H1 (cell line): ENCODE data around the gene CTSL. TPM values are rescaled to one million over a fixed set of nuclear protein-coding genes. Genes with fewer than 3 reads are reported as not detected.

Experiments used
- CTCF ChIA-PET: fragments of 300-600 bp; sonication (Branson Sonifier 250); formaldehyde crosslinking; loops from one replicate; lab custom pipeline; 2021; ENCODE audit not compliant: partially characterized antibody; lab: Charles Lee
- POLR2A ChIA-PET: fragments of 300-600 bp; sonication (Branson Sonifier 250); formaldehyde crosslinking; loops from one replicate; lab custom pipeline; 2021; ENCODE audit warnings: inconsistent platforms; ENCODE audit not compliant: partially characterized antibody; lab: Charles Lee
- DNase-seq, 2 experiments: peaks; one replicate each; pipeline versions ENCODE4 v3.0.0 to v3.0.0-alpha.2; 2010 to 2022; ENCODE audit warnings: low spot score in 2 of 2, low read depth in 1 of 2, mixed read lengths in 1 of 2
- FAIRE-seq: peaks from 2 replicates; lab custom pipeline; 2011; peaks lifted over from hg19 to GRCh38; lab: Jason Lieb, UNC
- H2AFZ ChIP-seq: 2 replicates; pipeline ENCODE4 v1.8.1; 2012; ENCODE audit warnings: low read length, inconsistent platforms
- H2AK5ac ChIP-seq: 2 replicates; pipeline ENCODE4 v1.6.1; 2013; ENCODE audit warnings: low read depth, low read length
- H2BK120ac ChIP-seq: replicated peaks from 2 replicates; pipeline ENCODE3; 2013; ENCODE audit warnings: low read depth, low read length, inconsistent platforms
- H2BK12ac ChIP-seq: 2 replicates; pipeline ENCODE4 v1.6.1; 2013; ENCODE audit warnings: low read depth, low read length
- H2BK15ac ChIP-seq: 2 replicates; pipeline ENCODE4 v1.6.1; 2013; ENCODE audit warnings: low read length
- H2BK20ac ChIP-seq: 2 replicates; pipeline ENCODE4 v1.6.1; 2013; ENCODE audit warnings: low read length
- H2BK5ac ChIP-seq: 2 replicates; pipeline ENCODE4 v1.6.1; 2013; ENCODE audit warnings: low read depth, low read length
- H3K14ac ChIP-seq: 2 replicates; pipeline ENCODE4 v1.6.1; 2013; ENCODE audit warnings: inconsistent platforms; ENCODE audit not compliant: insufficient read length
- H3K18ac ChIP-seq: 2 replicates; pipeline ENCODE4 v1.6.1; 2013; ENCODE audit warnings: low read length; ENCODE audit errors: extremely low read depth
- H3K23ac ChIP-seq: 2 replicates; pipeline ENCODE4 v1.6.1; 2013; ENCODE audit warnings: inconsistent platforms; ENCODE audit not compliant: insufficient read length
- H3K23me2 ChIP-seq: 2 replicates; pipeline ENCODE4 v1.6.1; 2013; ENCODE audit warnings: low read depth, low read length
- H3K27ac ChIP-seq: 2 replicates; pipeline ENCODE4 v1.6.1; 2011; ENCODE audit warnings: low read depth, low read length, inconsistent platforms
- H3K27me3 ChIP-seq, 4 experiments: replicated peaks in 1 of 4; 1 replicate in 1 of 4; 2 replicates in 3 of 4; pipeline versions ENCODE4 v1.6.1 to v1.8.1; 2011 to 2013; ENCODE audit warnings: low read length in 3 of 4, mild to moderate bottlenecking in 3 of 4, inconsistent platforms in 2 of 4, mixed read lengths in 2 of 4, moderate library complexity in 1 of 4; ENCODE audit not compliant: control insufficient read depth in 3 of 4, insufficient read depth in 3 of 4; ENCODE audit errors: extremely low read depth in 1 of 4
- H3K36me3 ChIP-seq, 4 experiments: 2 replicates each; pipeline versions ENCODE4 v1.6.1 to v1.8.1; 2011 to 2013; ENCODE audit warnings: mild to moderate bottlenecking in 4 of 4, low read length in 3 of 4, moderate library complexity in 2 of 4, control low read depth in 1 of 4, inconsistent platforms in 1 of 4; ENCODE audit not compliant: insufficient read depth in 4 of 4, control insufficient read depth in 2 of 4
- H3K4ac ChIP-seq: replicated peaks from 2 replicates; pipeline ENCODE3; 2013; ENCODE audit warnings: low read length, low read depth, mixed read lengths, inconsistent platforms; ENCODE audit not compliant: insufficient read length
- H3K4me1 ChIP-seq, 4 experiments: replicated peaks in 1 of 4; 1 replicate in 1 of 4; 2 replicates in 3 of 4; pipeline versions ENCODE4 v1.6.1 to v1.8.1; 2011 to 2013; ENCODE audit warnings: low read length in 3 of 4, inconsistent platforms in 2 of 4, mixed read lengths in 1 of 4; ENCODE audit not compliant: insufficient read depth in 4 of 4, control insufficient read depth in 3 of 4
- H3K4me2 ChIP-seq, 2 experiments: 2 replicates each; pipeline versions ENCODE4 v1.6.1 to v1.8.1; 2011 to 2013; ENCODE audit warnings: low read depth in 2 of 2, low read length in 2 of 2, control low read depth in 1 of 2, inconsistent platforms in 1 of 2, mild to moderate bottlenecking in 1 of 2; ENCODE audit not compliant: insufficient read depth in 1 of 2
- H3K4me3 ChIP-seq, 4 experiments: fragments of 200-600, 300-600 bp in 1 of 4; sonication (generic), shearing (Covaris generic), sonication (Bioruptor Twin) in 1 of 4; 2 replicates each; pipeline versions ENCODE4 v1.5.1 to v1.8.1; 2011 to 2016; ENCODE audit warnings: low read length in 4 of 4, low read depth in 3 of 4, control low read depth in 2 of 4, inconsistent platforms in 2 of 4, mild to moderate bottlenecking in 2 of 4, mixed read lengths in 1 of 4, moderate library complexity in 1 of 4; ENCODE audit not compliant: insufficient read depth in 2 of 4; ENCODE audit errors: extremely low read depth in 1 of 4
- H3K56ac ChIP-seq: replicated peaks from 2 replicates; pipeline ENCODE3; 2013; ENCODE audit warnings: low read depth, mild to moderate bottlenecking, mixed read lengths, low read length, inconsistent platforms; ENCODE audit not compliant: insufficient read length
- H3K79me1 ChIP-seq: 2 replicates; pipeline ENCODE4 v1.6.1; 2013; ENCODE audit warnings: low read depth, low read length, control low read depth
- H3K79me2 ChIP-seq, 2 experiments: 2 replicates each; pipeline versions ENCODE4 v1.6.1 to v1.8.1; 2012 to 2013; ENCODE audit warnings: low read length in 2 of 2, mild to moderate bottlenecking in 2 of 2, inconsistent platforms in 1 of 2; ENCODE audit not compliant: insufficient read depth in 2 of 2, control insufficient read depth in 1 of 2
- H3K9ac ChIP-seq, 4 experiments: replicated peaks in 1 of 4; 1 replicate in 1 of 4; 2 replicates in 3 of 4; pipeline versions ENCODE4 v1.6.1 to v1.8.1; 2011 to 2013; ENCODE audit warnings: low read depth in 3 of 4, low read length in 3 of 4, control low read depth in 2 of 4, mild to moderate bottlenecking in 2 of 4, moderate library complexity in 2 of 4, inconsistent platforms in 1 of 4; ENCODE audit errors: extremely low read depth in 1 of 4
- H3K9me3 ChIP-seq, 2 experiments: 2 replicates each; pipeline versions ENCODE4 v1.6.1 to v1.8.1; 2012 to 2013; ENCODE audit warnings: mild to moderate bottlenecking in 2 of 2, moderate library complexity in 2 of 2, control low read depth in 1 of 2, inconsistent platforms in 1 of 2, low read depth in 1 of 2, low read length in 1 of 2, mixed read lengths in 1 of 2; ENCODE audit not compliant: insufficient read depth in 2 of 2
- H4K20me1 ChIP-seq, 2 experiments: replicated peaks in 1 of 2; 2 replicates each; pipeline versions ENCODE3 to v1.8.1; 2011 to 2013; ENCODE audit warnings: inconsistent platforms in 2 of 2, low read length in 2 of 2, mild to moderate bottlenecking in 1 of 2; ENCODE audit not compliant: insufficient read depth in 2 of 2, control insufficient read depth in 1 of 2
- H4K5ac ChIP-seq: 2 replicates; pipeline ENCODE4 v1.6.1; 2013; ENCODE audit warnings: low read length, low read depth, mixed read lengths, inconsistent platforms; ENCODE audit not compliant: insufficient read length
- H4K8ac ChIP-seq: 2 replicates; pipeline ENCODE4 v1.8.0; 2013; ENCODE audit warnings: mild to moderate bottlenecking, moderate library complexity, low read length, inconsistent platforms; ENCODE audit not compliant: insufficient read depth; ENCODE audit errors: extremely low read depth
- H4K91ac ChIP-seq: replicated peaks from 2 replicates; pipeline ENCODE3; 2013; ENCODE audit warnings: low read length, mixed read lengths, inconsistent platforms; ENCODE audit not compliant: insufficient read length
- BCL11A ChIP-seq, 2 experiments: IDR thresholded peaks; one replicate each; pipeline ENCODE4 v1.6.1; 2011; ENCODE audit warnings: low read depth in 2 of 2, low read length in 2 of 2, mild to moderate bottlenecking in 2 of 2
- CBX8 ChIP-seq: fragments of 300-800, 300-1000 bp; sonication (generic); IDR thresholded peaks from 2 replicates; pipeline ENCODE4 v1.7.1; 2016; ENCODE audit warnings: low read depth, low read length, borderline replicate concordance
- CHD2 ChIP-seq: IDR thresholded peaks from 2 replicates; pipeline ENCODE4 v1.6.1; 2012; ENCODE audit warnings: low read length, improper control_type of control experiment
- CREB1 ChIP-seq: IDR thresholded peaks from 2 replicates; pipeline ENCODE4 v1.6.1; 2012; ENCODE audit warnings: inconsistent platforms
- E2F6 ChIP-seq: IDR thresholded peaks from 2 replicates; pipeline ENCODE4 v1.6.1; 2012; ENCODE audit warnings: inconsistent platforms
- KDM4A ChIP-seq: IDR thresholded peaks from one replicate; pipeline ENCODE4 v1.7.1; 2012; ENCODE audit warnings: low read depth, mild to moderate bottlenecking, moderate library complexity, low read length, inconsistent platforms; ENCODE audit not compliant: severe bottlenecking
- MAX ChIP-seq: IDR thresholded peaks from 2 replicates; pipeline ENCODE4 v1.6.1; 2012; ENCODE audit warnings: inconsistent platforms
- POLR2A ChIP-seq, 2 experiments: IDR thresholded peaks; 1 replicate in 1 of 2; 2 replicates in 1 of 2; pipeline ENCODE4 v1.6.1; 2011; ENCODE audit warnings: low read depth in 2 of 2, low read length in 2 of 2, mild to moderate bottlenecking in 2 of 2; ENCODE audit errors: control extremely low read depth in 1 of 2
- WGBS, 2 experiments: shearing (Covaris generic) in 1 of 2; methylation state at CpG; one replicate each; pipeline versions ENCODE4 v1.1.6 to v1.1.7; 2013 to 2015; ENCODE audit warnings: low lambda C conversion rate in 2 of 2, mixed read lengths in 2 of 2, inconsistent platforms in 1 of 2, low coverage in 1 of 2, missing lambda C conversion rate in 1 of 2; ENCODE audit not compliant: insufficient replicate concordance in 2 of 2, insufficient coverage in 1 of 2, insufficient read length in 1 of 2; ENCODE audit errors: extremely low coverage in 1 of 2, missing lambda C conversion rate in 1 of 2; 5-methylcytosine and 5-hydroxymethylcytosine counted together
- polyA plus RNA-seq, 7 experiments: library from polyadenylated mRNA; depleted of rRNA in 3 of 7; stranded (reverse) in 5 of 7; unstranded in 2 of 7; fragments of >200 nt in 5 of 7; fragments of 200-250 nt in 2 of 7; gene quantifications; 1 replicate in 5 of 7; 2 replicates in 1 of 7; 4 replicates in 1 of 7; pipeline versions ENCODE4 v1.2.1 to v1.2.3, GENCODE V29; 2011 to 2013; ENCODE audit warnings: missing spikeins in 2 of 7, mixed read lengths in 2 of 7
- total RNA-seq: library from RNA; stranded (reverse); fragmentation: NEBNext Ultra II Directional; extraction: Animal tissue kit (Norgen Biotek cat#: 25700); gene quantifications from 2 replicates; pipeline ENCODE4 v1.2.1, GENCODE V29; 2021

The CTSL gene
- total and polyA plus RNA-seq, 2 of the 8 experiments (the other 6 are each of a cell fraction or from before 2014, with no cell fraction given): 34.2 to 38.2 TPM

GRCh38 chr9:87771316-87772006 is 45.5 kb downstream of the CTSL start:
- Histone ChIP-seq H3K9me3 (no peaks in the 10 kb centered on the region), H3K79me2 (no peaks in the 10 kb centered on the region), H4K20me1 (no peaks in the 10 kb centered on the region), H4K5ac (peak overlapping the region; percentile 29), H3K79me1 (no peaks in the 10 kb centered on the region), H3K4me1 (peaks cover 0 to 6% (median 1%) of the 10 kb centered on the region in 4 experiments; a peak in 3 of 7 replicates), H3K14ac (no peak overlapping the region), H2BK120ac (no peak overlapping the region), H3K4me3 (no peak overlapping the region), H3K56ac (no peak overlapping the region), H2BK20ac (peak overlapping the region; percentile 89), H3K27ac (no peak overlapping the region), H4K91ac (peak overlapping the region; percentile 88), H3K36me3 (no peaks in the 10 kb centered on the region), H2BK12ac (peak overlapping the region; percentile 87; the same call in 1 of the 2 replicates), H3K4me2 (0 out of 4 replicates have a peak overlapping the region, but pooled peaks of 1 of the 2 experiments have one; percentile 26), H3K18ac (peak overlapping the region; percentile 87), H4K8ac (peak overlapping the region; percentile 81), H3K4ac (peak overlapping the region; percentile 96), H2AK5ac (no peak overlapping the region), H3K23me2 (no peaks in the 10 kb centered on the region), H3K23ac (no peak overlapping the region), H3K27me3 (no peaks in the 10 kb centered on the region), H2BK15ac (0 out of 2 replicates have a peak overlapping the region, but pooled peaks have one; percentile 46), H2AFZ (no peak overlapping the region), H3K9ac (no peak overlapping the region), H2BK5ac (no peak overlapping the region)
- WGBS, 2 experiments: 80% methylated on average over 25 of the region's 25 CpGs; no CpG with 5 or more reads in 1 of the 2 experiments
- CTCF ChIA-PET: interaction anchor here (0.7 to 4.3 kb wide), 14 partner anchors 10 to 180 kb away, joined by 3 to 29 read pairs (median 4); no protein-coding TSS in a partner anchor
- peak; percentile 44 to 80 for DNase-seq
- POLR2A ChIA-PET: interaction anchor here (0.5 to 1.3 kb wide), 2 partner anchors 55 to 103 kb away, joined by 3 read pairs; no protein-coding TSS in a partner anchor
- FAIRE-seq: no peak
- TF ChIP-seq CHD2: 0 out of 2 replicates have a peak, but pooled peaks have one; percentile 28
- TF ChIP-seq KDM4A: no peak
- TF ChIP-seq CREB1: peak; percentile 19; the same call in 1 of the 2 replicates
- no peak for TF ChIP-seq BCL11A (IDR thresholded peaks at IDR 0.05; ENCODE audit: low read depth in 2 of 2, low read length in 2 of 2)
- no peak for TF ChIP-seq POLR2A (IDR thresholded peaks at IDR 0.05; ENCODE audit: control extremely low read depth in 1 of 2, low read depth in 2 of 2, low read length in 2 of 2)
- TF ChIP-seq CBX8: no peak
- peak; percentile 85 for TF ChIP-seq MAX
- TF ChIP-seq E2F6: peak; percentile 56; the same call in 1 of the 2 replicates
